ENCODE results near the gene KRT84. TPM values are rescaled to one million over a fixed set of nuclear protein-coding genes. Genes with fewer than 3 reads are reported as not detected.

KRT84 gene
- total RNA-seq, 4 donors from 2014 or later, result not detected

- TF ChIP-seq POLR2A (IDR thresholded peaks at IDR 0.05) (no peak), CTCF (IDR thresholded peaks at IDR 0.05) (no peak)
- no peak overlapping the region for H3K4me3 ChIP-seq (replicated peaks in 1 of 3)
- H3K27ac ChIP-seq, result no peak overlapping the region
- WGBS, 2 donors, result 96% methylated on average over 3 of the region's 3 CpGs
- H3K36me3 ChIP-seq, result no peaks in the 10 kb centered on the region
- DNase-seq, result no peak
- peaks cover 6 to 16% of the 10 kb centered on the region in 2 donors for H3K4me1 ChIP-seq
- H3K9me3 ChIP-seq, result no peaks in the 10 kb centered on the region
- no peaks in the 10 kb centered on the region for H3K27me3 ChIP-seq
- intact Hi-C loops (cut with DNase I), result no loop called here
These were observed 51.3 kb downstream of the KRT84 start for GRCh38 chr12:52334185-52334584.

- TF ChIP-seq CTCF (IDR thresholded peaks at IDR 0.05) (no peak), POLR2A (IDR thresholded peaks at IDR 0.05) (no peak)
- intact Hi-C loops (cut with DNase I), result no loop called here
- Histone ChIP-seq H3K4me1 (peaks cover 6 to 17% of the 10 kb centered on the region in 2 donors), H3K4me3 (replicated peaks in 1 of 3) (no peak overlapping the region), H3K36me3 (no peaks in the 10 kb centered on the region), H3K27ac (no peak overlapping the region), H3K27me3 (no peaks in the 10 kb centered on the region), H3K9me3 (no peaks in the 10 kb centered on the region)
- WGBS, 2 donors, result 73 to 77% methylated on average over 3 of the region's 3 CpGs
- no peak for DNase-seq
These were observed 52.1 kb downstream of the KRT84 start for GRCh38 chr12:52333321-52333720.

GRCh38 chr12:52332381-52332780, 53.1 kb downstream of the KRT84 start:
- TF ChIP-seq CTCF (IDR thresholded peaks at IDR 0.05), result no peak
- TF ChIP-seq POLR2A (IDR thresholded peaks at IDR 0.05), result no peak
- no peaks in the 10 kb centered on the region for H3K27me3 ChIP-seq
- WGBS, 2 donors, result 86 to 100% methylated on average over 1 of the region's 1 CpG
- H3K9me3 ChIP-seq, result no peaks in the 10 kb centered on the region
- H3K36me3 ChIP-seq, result no peaks in the 10 kb centered on the region
- peaks cover 6 to 26% of the 10 kb centered on the region in 2 donors for H3K4me1 ChIP-seq
- no peak for DNase-seq
- no peak overlapping the region for H3K4me3 ChIP-seq (replicated peaks in 1 of 3)
- intact Hi-C loops (cut with DNase I), result no loop called here
- peak overlapping the region; percentile 33 to 63 (median 49) for H3K27ac ChIP-seq

- WGBS, 2 donors, result 35 to 36% methylated on average over 3 of the region's 3 CpGs
- H3K36me3 ChIP-seq, result no peaks in the 10 kb centered on the region
- H3K4me3 ChIP-seq (replicated peaks in 1 of 3), result no peak overlapping the region
- peaks cover 6 to 30% of the 10 kb centered on the region in 2 donors for H3K4me1 ChIP-seq
- no peaks in the 10 kb centered on the region for H3K9me3 ChIP-seq
- TF ChIP-seq POLR2A (IDR thresholded peaks at IDR 0.05) (no peak), CTCF (IDR thresholded peaks at IDR 0.05) (no peak)
- peak; percentile 72 to 80 for DNase-seq
- intact Hi-C loops (cut with DNase I), result no loop called here
- H3K27me3 ChIP-seq, result no peaks in the 10 kb centered on the region
- peak overlapping the region in 2 of 3 donors; percentile 33 to 63 for H3K27ac ChIP-seq
These were observed 53.6 kb downstream of the KRT84 start for GRCh38 chr12:52331833-52332232.

- Histone ChIP-seq H3K4me1 (peaks cover 6 to 30% of the 10 kb centered on the region in 2 donors), H3K4me3 (replicated peaks in 1 of 3) (no peak overlapping the region), H3K27ac (no peak overlapping the region), H3K36me3 (no peaks in the 10 kb centered on the region), H3K27me3 (no peaks in the 10 kb centered on the region), H3K9me3 (no peaks in the 10 kb centered on the region)
- no peak for DNase-seq
- TF ChIP-seq CTCF (IDR thresholded peaks at IDR 0.05), result no peak
- TF ChIP-seq POLR2A (IDR thresholded peaks at IDR 0.05), result no peak
- 89 to 94% methylated on average over 1 of the region's 1 CpG for WGBS, 2 donors
- intact Hi-C loops (cut with DNase I), result no loop called here
These were observed 54.4 kb downstream of the KRT84 start for GRCh38 chr12:52331039-52331438.
